SKM-1 (cell line): Measurements from ENCODE around the gene CD84.
"Not testable (repeated sequence)": the region's sequence is repeated elsewhere in the genome, so short reads cannot be mapped to it uniquely, and the experiment has no call there.

Experiments
- DNase-seq: peaks from one replicate; lab custom pipeline; 2025; ENCODE audit not compliant: unreplicated experiment; lab: John Stamatoyannopoulos, UW

The CD84 gene

DNA sequence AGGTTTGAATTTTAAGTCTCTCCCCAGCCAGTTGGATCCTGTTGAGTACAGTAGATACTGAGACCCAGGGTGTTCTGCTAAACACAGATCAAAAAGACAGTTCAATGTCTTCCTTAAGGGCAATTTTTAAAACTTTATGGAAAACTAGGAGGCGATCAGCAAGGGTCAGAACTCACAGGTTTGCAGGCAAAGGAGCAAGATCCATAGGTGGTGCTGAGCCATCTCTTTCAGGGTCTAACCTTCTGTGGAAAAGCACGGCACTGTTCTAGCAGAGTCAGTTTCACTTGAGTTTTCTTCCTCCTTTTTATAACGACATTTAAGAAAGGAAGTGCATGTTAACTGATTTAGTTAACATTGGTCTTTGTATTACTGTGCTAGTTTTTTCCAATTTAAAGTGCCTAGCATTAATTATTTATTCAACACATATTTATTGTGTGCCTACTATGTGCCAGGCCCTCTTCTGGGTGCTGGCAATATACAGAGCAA, at the start of gene CD84:
CD84 (minus strand) TSS at position 281 of the 486 bp plus-strand sequence; CDS start at position 222, 59 bp downstream.
- peak; percentile 35 for DNase-seq

DNA sequence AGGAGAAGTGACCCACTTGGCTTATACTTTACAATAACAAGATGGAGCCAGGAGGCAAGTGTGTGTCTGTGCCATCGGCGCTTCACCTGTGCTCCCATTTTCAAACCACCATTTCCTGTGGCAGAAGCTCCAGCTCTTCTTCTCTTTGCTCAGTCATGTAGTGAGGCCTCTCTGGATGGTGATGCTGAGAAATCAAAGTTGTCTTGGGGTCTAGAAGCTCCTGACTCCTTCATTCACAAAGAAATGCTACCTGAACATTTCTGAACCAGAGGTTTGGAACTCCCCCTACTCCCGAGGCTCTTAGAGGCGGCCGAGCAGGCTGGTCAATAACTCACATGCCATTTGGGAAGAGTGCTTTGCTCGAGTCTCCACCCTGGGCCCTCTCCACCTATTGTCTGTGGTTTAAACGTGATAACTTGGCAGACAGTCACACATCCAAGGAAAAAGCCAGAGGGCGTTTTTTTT, 49.5 kb upstream of the CD84 start:
- no peak for DNase-seq

GRCh38 chr1:160627677-160628289, 48.5 kb upstream of the CD84 start:
- DNase-seq: not testable (repeated sequence)

GRCh38 chr1:160626509-160627342, 47.4 kb upstream of the CD84 start:
- no peak for DNase-seq

GRCh38 chr1:160625725-160626498, 46.6 kb upstream of the CD84 start:
- DNase-seq: peak; percentile 46

GRCh38 chr1:160625321-160625720, 46.0 kb upstream of the CD84 start:
- DNase-seq: no peak

DNA sequence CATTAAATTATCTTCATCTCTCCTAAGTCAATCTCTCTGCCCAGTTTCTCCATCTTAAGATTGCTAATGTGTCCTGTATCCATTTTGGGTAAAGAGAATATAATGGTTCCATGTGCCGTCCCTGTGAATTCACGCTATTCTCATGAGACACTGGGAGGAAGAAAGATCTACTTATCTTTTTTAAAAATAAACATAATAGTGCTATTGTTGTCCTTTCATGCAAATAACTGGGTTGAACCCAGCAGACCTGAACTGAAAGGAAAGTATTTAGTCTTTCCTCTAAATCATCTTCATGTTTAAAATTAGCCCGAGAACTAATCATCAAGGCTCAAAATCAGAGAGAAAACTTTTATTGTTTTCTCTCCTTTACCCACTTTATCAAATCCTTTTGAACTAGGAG, 45.2 kb upstream of the CD84 start:
- no peak for DNase-seq

DNA sequence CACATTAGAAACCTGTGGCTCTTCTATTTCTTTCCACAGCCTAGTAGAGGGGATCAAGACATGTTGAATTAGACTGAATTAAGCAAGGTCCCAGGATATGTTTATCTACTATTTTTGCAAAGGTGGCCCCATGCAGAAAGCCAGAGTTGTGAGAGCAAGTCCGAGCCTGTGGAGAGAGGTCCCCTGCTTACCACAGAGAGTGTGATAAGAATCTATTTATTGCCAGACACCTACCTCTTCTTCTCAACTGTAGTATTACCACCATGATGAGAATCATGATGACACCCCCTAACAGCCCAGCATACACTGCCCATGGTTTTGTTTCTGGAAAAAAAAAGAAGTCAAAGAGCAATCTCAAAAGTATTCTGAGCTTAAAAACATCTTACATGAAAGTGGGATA, 44.6 kb upstream of the CD84 start:
- no peak for DNase-seq

GRCh38 chr1:160623227-160623633, 43.9 kb upstream of the CD84 start:
- DNase-seq: no peak

- no peak for DNase-seq
Observed at GRCh38 chr1:160622501-160623226, 43.4 kb upstream of the CD84 start.

DNA sequence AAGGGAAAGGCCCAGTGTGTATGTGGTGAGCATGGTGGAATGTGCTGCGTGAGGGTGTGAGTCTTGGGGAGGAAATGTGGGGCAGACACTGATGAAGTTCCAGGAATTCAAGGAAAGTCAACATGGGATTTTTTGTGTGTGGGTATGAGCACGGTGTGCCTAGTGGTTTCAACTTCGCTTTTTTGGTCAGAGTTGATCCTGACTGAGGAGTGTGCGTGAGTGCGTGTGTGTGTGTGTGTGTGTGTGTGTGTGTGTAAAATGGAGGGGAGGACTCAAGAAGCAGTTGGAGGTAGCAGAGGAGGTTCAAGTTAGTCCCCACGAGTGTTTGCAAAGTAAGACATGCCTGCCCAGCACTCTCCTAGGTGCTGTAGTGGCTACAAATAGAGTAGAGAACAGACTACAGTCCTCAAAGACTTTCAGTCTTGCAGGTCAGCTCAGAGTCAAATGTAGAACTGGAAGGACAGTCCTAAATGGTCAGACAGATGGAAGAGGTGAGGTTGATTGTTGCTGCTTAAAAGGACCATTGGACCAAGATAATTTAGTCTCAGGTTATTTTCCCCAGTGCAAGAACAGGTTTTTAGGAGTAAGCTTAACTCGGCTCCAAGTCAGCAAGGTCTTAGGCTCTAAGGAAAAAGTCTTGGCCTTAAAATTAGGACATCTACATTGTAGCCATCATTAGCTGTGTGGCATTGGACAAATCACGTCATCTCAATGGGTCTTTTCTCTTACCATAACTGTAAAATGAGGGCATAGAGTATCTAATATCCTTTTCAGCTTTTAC, 42.5 kb upstream of the CD84 start:
- no peak for DNase-seq

DNA sequence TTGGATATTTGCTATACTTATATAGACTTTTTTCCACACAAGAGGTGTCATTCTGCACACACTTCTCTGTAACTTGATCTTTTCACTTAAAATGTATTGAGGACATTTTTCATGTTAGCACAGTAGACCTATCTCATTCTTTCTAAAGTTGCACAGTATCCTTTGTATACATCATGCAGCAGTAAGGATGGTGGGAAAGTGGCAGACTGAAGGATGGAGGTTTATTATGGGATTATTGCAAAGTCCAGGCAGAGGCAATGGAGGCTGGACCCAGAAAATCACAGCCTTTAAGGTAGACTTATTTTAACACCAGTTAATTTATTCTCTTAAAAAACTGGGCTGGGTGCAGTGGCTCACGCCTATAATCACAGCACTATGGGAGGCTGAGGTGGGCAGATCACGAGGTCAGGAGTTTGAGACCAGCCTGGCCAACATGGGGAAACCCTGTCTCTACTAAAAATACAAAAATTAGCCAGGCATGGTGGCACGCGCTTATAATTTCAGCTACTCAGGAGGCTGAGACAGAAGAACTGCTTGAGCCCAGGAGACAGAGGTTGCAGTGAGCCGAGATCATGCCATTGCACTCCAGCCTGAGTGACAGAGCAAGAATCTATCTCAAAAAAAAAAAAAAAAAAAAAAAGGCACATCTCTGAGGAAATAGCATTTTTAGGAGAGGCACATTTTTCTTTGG, 41.8 kb upstream of the CD84 start:
- no peak for DNase-seq

DNA sequence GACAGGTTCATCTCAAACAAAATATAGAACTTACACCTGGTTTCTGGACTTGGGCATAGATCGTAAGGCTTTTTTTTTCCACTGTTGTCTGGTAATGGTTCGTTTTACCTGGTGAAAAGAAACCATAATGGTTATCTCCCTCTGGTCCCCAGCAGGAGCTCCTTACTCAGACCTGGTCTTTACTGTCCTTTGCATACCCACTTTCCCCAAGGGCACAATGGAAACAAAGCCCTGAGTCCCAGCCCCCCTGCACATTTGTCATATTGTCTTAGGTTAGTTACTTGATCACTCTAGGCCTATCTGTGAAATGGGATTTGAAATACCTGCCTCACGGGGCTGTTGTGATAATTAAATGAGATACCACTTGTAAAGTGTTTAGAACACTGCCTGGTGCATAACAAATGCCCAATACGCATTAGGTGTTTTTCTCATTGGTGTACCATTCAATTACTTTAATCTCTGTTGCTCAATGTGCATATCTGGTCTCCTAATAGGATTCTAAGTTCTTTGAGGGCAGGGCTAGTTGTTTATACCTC, 40.5 kb upstream of the CD84 start:
- no peak for DNase-seq

GRCh38 chr1:160618763-160619274, 39.5 kb upstream of the CD84 start:
- DNase-seq: peak; percentile 32

- DNase-seq: no peak
Observed at GRCh38 chr1:160618327-160618726, 39.0 kb upstream of the CD84 start.

DNA sequence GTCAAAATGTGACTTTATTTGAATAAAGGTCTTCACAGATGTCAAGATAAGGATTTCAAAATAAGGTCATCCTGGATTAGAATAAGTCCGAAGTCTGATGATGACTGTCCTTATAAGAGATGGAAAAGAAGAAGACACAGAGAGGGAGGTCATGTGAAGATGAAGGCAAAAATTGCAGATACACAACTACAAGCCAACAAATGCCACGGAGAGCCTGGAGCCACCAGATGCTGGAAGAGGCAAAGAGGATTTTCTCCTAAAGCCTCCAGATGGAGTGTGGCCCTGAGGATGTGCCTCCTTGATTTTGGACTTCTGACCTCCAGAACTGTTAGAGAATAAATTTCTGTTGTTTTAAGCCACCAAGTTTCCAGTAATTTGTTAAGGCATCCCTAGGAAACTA, 36.4 kb upstream of the CD84 start:
- DNase-seq: no peak

DNA sequence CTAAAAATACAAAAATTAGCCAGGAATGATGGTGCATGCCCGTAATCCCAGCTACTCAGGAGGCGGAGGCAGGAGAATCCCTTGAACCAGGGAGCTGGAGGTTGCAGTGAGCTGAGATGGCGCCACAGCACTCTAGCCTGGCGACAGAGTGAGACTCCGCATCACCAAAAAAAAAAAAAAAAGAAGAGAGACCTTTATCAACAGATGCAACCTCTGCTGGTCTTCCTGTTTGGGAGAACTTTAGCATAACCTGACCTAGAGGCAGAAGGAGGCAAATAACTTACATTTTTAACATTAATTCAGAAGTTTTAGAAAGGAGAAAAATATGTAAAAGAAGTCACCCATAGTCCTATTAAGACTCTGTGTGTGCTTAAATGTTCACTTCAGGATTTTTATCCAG, 35.1 kb upstream of the CD84 start:
- DNase-seq: no peak

GRCh38 chr1:160612613-160613218, 33.4 kb upstream of the CD84 start:
- DNase-seq: no peak
